ENCODE results near the gene SHE.

GRCh38 chr1:154467434-154468102, 34.6 kb downstream of the SHE start:
- TF ChIP-seq CTCF (IDR thresholded peaks at IDR 0.05) (no peak), POLR2A (IDR thresholded peaks at IDR 0.05) (no peak)

Data from body of pancreas (tissue), 4 donors.